AG04450 (cell line): ENCODE measurements around the gene SLC36A2. TPM values are rescaled to one million over a fixed set of nuclear protein-coding genes. Genes with fewer than 3 reads are reported as not detected.

ENCODE experiments used
- CTCF ChIA-PET: fragments of 300-600, 350-600 bp; formaldehyde crosslinking; extraction: SDS; loops from one replicate; lab custom pipeline; 2022; ENCODE audit warnings: antibody characterized with exemption, inconsistent platforms; lab: Charles Lee
- POLR2A ChIA-PET: fragments of 350-600 bp; formaldehyde crosslinking; extraction: SDS; loops from one replicate; lab custom pipeline; 2021; ENCODE audit warnings: antibody characterized with exemption, inconsistent platforms; lab: Yijun Ruan, JAX
- DNase-seq: peaks from one replicate; pipeline ENCODE4 v3.0.0-alpha.2; 2011; ENCODE audit warnings: low read depth, low spot score
- H3K27ac ChIP-seq: one replicate; pipeline ENCODE4 v1.5.1; 2012; ENCODE audit warnings: low read depth, low read length, control low read depth
- H3K27me3 ChIP-seq: one replicate; pipeline ENCODE4 v1.6.0; 2012; ENCODE audit warnings: low read length; ENCODE audit not compliant: control insufficient read depth, insufficient read depth
- H3K4me3 ChIP-seq: 2 replicates; pipeline ENCODE4 v1.5.1; 2011; ENCODE audit warnings: mild to moderate bottlenecking, low read depth, low read length, control low read depth
- H3K9me3 ChIP-seq: 2 replicates; pipeline ENCODE4 v1.5.1; 2012; ENCODE audit warnings: low read length; ENCODE audit not compliant: control insufficient read depth, insufficient read depth
- CTCF ChIP-seq: IDR thresholded peaks from 2 replicates; pipeline ENCODE4 v1.5.1; 2011; ENCODE audit warnings: low read depth, low read length, control low read depth, inconsistent platforms
- polyA plus RNA-seq: library from polyadenylated mRNA; depleted of rRNA; stranded (reverse); fragments of >200 nt; gene quantifications from 2 replicates; pipeline ENCODE4 v1.2.3, GENCODE V29; 2011

Gene SLC36A2
- polyA plus RNA-seq, 1 experiment: not detected

- H3K9me3 ChIP-seq: no peaks in the 10 kb centered on the region
- H3K27ac ChIP-seq: no peak overlapping the region
- ChIA-PET POLR2A (no interaction called here), CTCF (no interaction called here)
- H3K27me3 ChIP-seq: peaks cover 2% of the 10 kb centered on the region
- no peak for TF ChIP-seq CTCF
- no peak overlapping the region for H3K4me3 ChIP-seq
- DNase-seq: no peak
Observed at GRCh38 chr5:151296974-151297373, 50.4 kb downstream of the SLC36A2 start.

- H3K9me3 ChIP-seq: no peaks in the 10 kb centered on the region
- H3K27me3 ChIP-seq: peaks cover 2% of the 10 kb centered on the region
- no peak overlapping the region for H3K27ac ChIP-seq
- no peak for DNase-seq
- no peak overlapping the region for H3K4me3 ChIP-seq
- ChIA-PET CTCF (no interaction called here), POLR2A (no interaction called here)
- TF ChIP-seq CTCF: no peak
Observed at GRCh38 chr5:151296478-151296830, 50.9 kb downstream of the SLC36A2 start.

- no peak for TF ChIP-seq CTCF
- ChIA-PET POLR2A (no interaction called here), CTCF (no interaction called here)
- no peak overlapping the region for H3K4me3 ChIP-seq
- H3K9me3 ChIP-seq: no peaks in the 10 kb centered on the region
- no peaks in the 10 kb centered on the region for H3K27me3 ChIP-seq
- no peak for DNase-seq
- no peak overlapping the region for H3K27ac ChIP-seq
Observed at GRCh38 chr5:151295791-151296477, 51.4 kb downstream of the SLC36A2 start.

GRCh38 chr5:151295138-151295537 lies 52.2 kb downstream of the SLC36A2 start:
- CTCF ChIA-PET: no interaction called here
- Histone ChIP-seq H3K27ac (no peak overlapping the region), H3K4me3 (no peak overlapping the region), H3K27me3 (no peaks in the 10 kb centered on the region), H3K9me3 (no peaks in the 10 kb centered on the region)
- DNase-seq: no peak
- TF ChIP-seq CTCF: no peak
- POLR2A ChIA-PET: no interaction called here

GRCh38 chr5:151293624-151294023 lies 53.7 kb downstream of the SLC36A2 start:
- H3K27ac ChIP-seq: no peak overlapping the region
- H3K27me3 ChIP-seq: no peaks in the 10 kb centered on the region
- ChIA-PET CTCF (no interaction called here), POLR2A (no interaction called here)
- H3K4me3 ChIP-seq: no peak overlapping the region
- H3K9me3 ChIP-seq: no peaks in the 10 kb centered on the region
- DNase-seq: no peak
- TF ChIP-seq CTCF: no peak
